ENCODE data around the gene KISS1. TPM values are rescaled to one million over a fixed set of nuclear protein-coding genes. Genes with fewer than 3 reads are reported as not detected.
"Not testable (repeated sequence)": the region's sequence is repeated elsewhere in the genome, so short reads cannot be mapped to it uniquely, and the experiment has no call there.

Gene KISS1
- not detected in 2 replicates for total RNA-seq

DNA sequence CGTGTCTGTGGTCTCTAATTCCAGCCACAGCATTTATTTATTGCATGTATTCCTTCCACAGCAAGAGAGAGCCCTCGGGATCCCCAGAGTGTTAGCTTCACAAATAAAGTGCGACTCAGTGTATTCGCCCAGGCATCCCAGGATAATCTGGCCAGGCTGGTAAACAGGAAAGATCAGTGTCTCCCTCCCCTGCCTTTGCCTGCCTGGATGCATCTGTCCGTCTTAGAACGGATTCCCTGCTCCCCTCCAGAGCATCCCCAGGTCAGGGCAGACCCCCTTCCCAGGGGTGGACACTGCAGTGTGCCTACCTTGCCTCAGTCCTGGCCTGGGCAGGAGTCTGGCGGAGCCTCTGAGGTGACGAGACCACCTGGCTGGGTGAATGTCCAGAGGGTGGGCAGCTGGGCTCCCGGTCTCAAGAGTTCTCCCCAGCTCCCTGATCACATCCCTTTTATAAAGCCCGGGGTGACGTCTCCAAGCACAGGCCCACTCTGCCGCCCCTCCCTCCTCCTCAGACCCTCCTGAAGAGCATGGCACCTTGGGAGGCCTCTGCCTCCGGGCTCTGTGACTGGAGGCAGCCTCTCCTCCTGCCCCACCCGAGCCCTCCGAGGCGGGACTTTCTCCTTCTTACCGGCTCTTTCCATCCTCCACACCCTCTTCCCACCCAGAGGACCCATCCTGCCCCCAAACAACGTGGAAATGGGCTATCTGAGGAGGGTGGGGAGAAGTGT is at the start of gene KISS1:
Gene KISS1 (minus strand): TSS at position 424 of the 728 bp plus-strand sequence. CDS start 3,615 bp downstream, outside the sequence.
- Mint-ChIP-seq H3K4me1 (ENCODE audit: low read depth) (no peaks in the 10 kb centered on the region), H3K4me3 (ENCODE audit: low read depth) (no peak within 1 kb of the TSS), H3K27ac (no peak within 1 kb of the TSS), H3K27me3 (ENCODE audit: low read depth) (peaks cover 12% of the 10 kb centered on the region), H3K36me3 (ENCODE audit: low read depth) (no peaks in the 10 kb centered on the region), H3K9me3 (no peaks in the 10 kb centered on the region)
- DNase-seq (ENCODE audit: low spot score): no peak
- intact Hi-C loops (cut with micrococcal nuclease): no loop called here

GRCh38 chr1:204242920-204243319 is 46.6 kb upstream of the KISS1 start:
- Mint-ChIP-seq H3K27ac (no peak overlapping the region), H3K36me3 (ENCODE audit: low read depth) (no peaks in the 10 kb centered on the region), H3K4me1 (ENCODE audit: low read depth) (no peaks in the 10 kb centered on the region), H3K4me3 (ENCODE audit: low read depth) (no peak overlapping the region), H3K9me3 (no peaks in the 10 kb centered on the region), H3K27me3 (ENCODE audit: low read depth) (no peaks in the 10 kb centered on the region)
- no peak for DNase-seq (ENCODE audit: low spot score)
- intact Hi-C loops (cut with micrococcal nuclease): no loop called here

DNA sequence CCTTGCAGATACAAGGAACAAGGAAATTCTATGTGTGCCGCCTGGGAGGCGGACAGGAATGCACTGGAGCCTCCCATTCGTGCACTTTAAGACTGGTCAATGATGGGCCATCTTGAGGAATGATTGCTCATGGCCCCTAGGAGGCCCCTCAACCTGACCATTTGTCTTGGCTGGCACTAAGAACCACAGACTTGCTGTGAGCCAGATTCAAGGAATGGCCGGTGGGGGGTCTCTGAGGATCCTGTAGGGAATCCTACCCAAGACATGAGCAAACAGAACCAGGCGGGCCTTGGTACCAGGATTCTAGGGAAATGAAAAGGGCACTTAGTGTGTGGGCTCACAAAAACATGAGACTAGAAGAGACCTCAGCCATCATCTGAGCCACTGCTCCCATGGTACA is 45.6 kb upstream of the KISS1 start:
- peaks cover 3% of the 10 kb centered on the region for H3K27me3 Mint-ChIP-seq (ENCODE audit: low read depth)
- H3K36me3 Mint-ChIP-seq (ENCODE audit: low read depth): no peaks in the 10 kb centered on the region
- H3K4me1 Mint-ChIP-seq (ENCODE audit: low read depth): no peaks in the 10 kb centered on the region
- H3K4me3 Mint-ChIP-seq (ENCODE audit: low read depth): no peak overlapping the region
- no peak overlapping the region for H3K27ac Mint-ChIP-seq
- intact Hi-C loops (cut with micrococcal nuclease): no loop called here
- no peaks in the 10 kb centered on the region for H3K9me3 Mint-ChIP-seq
- DNase-seq (ENCODE audit: low spot score): no peak

DNA sequence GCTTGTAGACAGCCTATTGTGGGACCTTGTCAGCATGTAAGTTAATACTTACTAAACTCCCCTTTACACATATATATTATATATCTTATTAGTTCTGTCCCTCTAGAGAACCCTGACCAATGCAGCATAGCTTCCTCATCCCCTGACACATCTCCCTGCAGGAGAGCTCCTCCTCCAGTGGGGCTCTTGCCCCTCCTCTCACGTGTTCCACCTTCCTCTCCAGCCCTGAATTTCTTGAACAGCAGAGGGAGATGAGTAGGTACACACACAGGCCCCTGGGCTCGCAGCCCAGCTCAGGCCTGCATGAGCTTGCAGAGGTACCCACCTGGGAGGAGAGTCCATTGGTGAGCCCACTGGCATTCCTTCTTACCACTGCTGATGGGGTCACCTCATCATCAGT is 44.8 kb upstream of the KISS1 start:
- H3K4me3 Mint-ChIP-seq (ENCODE audit: low read depth): no peak overlapping the region
- no peaks in the 10 kb centered on the region for H3K36me3 Mint-ChIP-seq (ENCODE audit: low read depth)
- DNase-seq (ENCODE audit: low spot score): no peak
- H3K27me3 Mint-ChIP-seq (ENCODE audit: low read depth): peaks cover 3% of the 10 kb centered on the region
- no peaks in the 10 kb centered on the region for H3K4me1 Mint-ChIP-seq (ENCODE audit: low read depth)
- no peaks in the 10 kb centered on the region for H3K9me3 Mint-ChIP-seq
- no peak overlapping the region for H3K27ac Mint-ChIP-seq
- intact Hi-C loops (cut with micrococcal nuclease): no loop called here

DNA sequence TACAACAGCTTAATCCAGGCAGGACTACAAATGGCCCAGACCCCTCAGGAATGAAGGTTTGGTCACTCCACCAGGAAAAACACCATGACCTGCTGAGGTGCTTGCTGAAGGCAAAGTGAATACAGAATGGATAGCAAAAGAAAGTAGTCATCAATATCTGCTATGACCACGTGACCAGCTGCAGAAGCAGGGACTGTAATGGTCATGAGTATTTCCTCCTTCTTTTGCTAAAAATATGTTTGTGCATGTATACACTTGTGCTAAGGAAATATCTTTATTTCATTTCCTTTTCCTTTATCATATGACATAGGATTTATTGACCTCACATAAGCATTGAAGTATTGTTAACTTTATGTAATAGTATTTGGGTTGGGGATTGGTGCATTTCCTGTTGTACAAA is 43.9 kb upstream of the KISS1 start:
- peaks cover 3% of the 10 kb centered on the region for H3K27me3 Mint-ChIP-seq (ENCODE audit: low read depth)
- H3K36me3 Mint-ChIP-seq (ENCODE audit: low read depth): no peaks in the 10 kb centered on the region
- DNase-seq (ENCODE audit: low spot score): no peak
- no peaks in the 10 kb centered on the region for H3K4me1 Mint-ChIP-seq (ENCODE audit: low read depth)
- intact Hi-C loops (cut with micrococcal nuclease): no loop called here
- no peak overlapping the region for H3K27ac Mint-ChIP-seq
- no peak overlapping the region for H3K4me3 Mint-ChIP-seq (ENCODE audit: low read depth)
- no peaks in the 10 kb centered on the region for H3K9me3 Mint-ChIP-seq

GRCh38 chr1:204239401-204239800 is 43.1 kb upstream of the KISS1 start:
- DNase-seq (ENCODE audit: low spot score); H3K4me3 Mint-ChIP-seq (ENCODE audit: low read depth); H3K9me3 Mint-ChIP-seq; H3K4me1 Mint-ChIP-seq (ENCODE audit: low read depth); H3K27me3 Mint-ChIP-seq (ENCODE audit: low read depth); H3K36me3 Mint-ChIP-seq (ENCODE audit: low read depth); intact Hi-C loops (cut with micrococcal nuclease); H3K27ac Mint-ChIP-seq: not testable (repeated sequence)

- H3K27ac Mint-ChIP-seq; H3K27me3 Mint-ChIP-seq (ENCODE audit: low read depth); DNase-seq (ENCODE audit: low spot score); H3K4me1 Mint-ChIP-seq (ENCODE audit: low read depth); H3K4me3 Mint-ChIP-seq (ENCODE audit: low read depth); H3K36me3 Mint-ChIP-seq (ENCODE audit: low read depth); intact Hi-C loops (cut with micrococcal nuclease); H3K9me3 Mint-ChIP-seq: not testable (repeated sequence)
Measured at GRCh38 chr1:204238520-204238919, 42.2 kb upstream of the KISS1 start.

- H3K27ac Mint-ChIP-seq; H3K4me3 Mint-ChIP-seq (ENCODE audit: low read depth); DNase-seq (ENCODE audit: low spot score); intact Hi-C loops (cut with micrococcal nuclease); H3K4me1 Mint-ChIP-seq (ENCODE audit: low read depth); H3K36me3 Mint-ChIP-seq (ENCODE audit: low read depth); H3K27me3 Mint-ChIP-seq (ENCODE audit: low read depth); H3K9me3 Mint-ChIP-seq: not testable (repeated sequence)
Measured at GRCh38 chr1:204237515-204237914, 41.2 kb upstream of the KISS1 start.

DNA sequence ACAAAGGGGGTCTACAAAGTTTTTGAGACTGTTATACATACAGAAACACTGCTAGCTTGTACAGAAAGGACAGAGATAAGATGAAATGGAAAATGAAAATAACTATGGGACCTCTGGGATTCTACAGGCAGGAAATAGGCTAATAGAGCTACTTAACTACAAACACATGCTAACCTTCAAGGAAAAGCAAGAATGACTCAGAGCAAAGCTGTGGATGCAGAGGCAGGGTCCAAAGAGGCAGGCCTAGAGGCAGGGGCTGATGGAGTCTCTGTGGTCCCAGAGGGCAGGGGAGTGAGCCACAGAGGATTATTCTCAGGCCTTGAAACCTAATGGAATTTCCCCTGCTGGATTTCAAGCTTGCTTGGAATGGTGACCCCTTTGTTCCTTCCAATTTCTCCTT is 36.2 kb upstream of the KISS1 start:
- Mint-ChIP-seq H3K4me3 (ENCODE audit: low read depth) (no peak overlapping the region), H3K27ac (no peak overlapping the region), H3K27me3 (ENCODE audit: low read depth) (peaks cover 5% of the 10 kb centered on the region), H3K4me1 (ENCODE audit: low read depth) (no peaks in the 10 kb centered on the region), H3K9me3 (no peaks in the 10 kb centered on the region), H3K36me3 (ENCODE audit: low read depth) (no peaks in the 10 kb centered on the region)
- DNase-seq (ENCODE audit: low spot score): no peak
- intact Hi-C loops (cut with micrococcal nuclease): no loop called here

DNA sequence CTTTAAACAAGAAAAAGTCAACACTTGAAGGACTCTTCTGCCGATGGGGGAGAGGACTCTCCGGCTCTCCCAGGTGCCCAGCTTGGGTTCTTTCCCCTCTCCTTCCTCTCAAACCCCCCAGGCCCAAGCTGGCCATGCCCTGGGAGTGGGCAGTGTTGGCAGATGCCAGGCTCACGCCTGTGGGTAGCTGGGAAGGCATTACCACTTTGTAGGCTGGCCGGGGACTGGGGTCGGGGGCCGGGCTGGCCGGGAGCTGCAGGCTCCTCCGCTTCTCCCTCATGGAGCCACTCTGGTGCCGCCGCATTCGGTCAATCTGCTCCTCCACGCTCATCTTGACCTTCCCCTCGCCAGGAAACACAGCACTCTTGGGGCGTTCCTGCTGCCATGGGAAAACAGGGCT is 33.9 kb upstream of the KISS1 start:
- Mint-ChIP-seq H3K4me1 (ENCODE audit: low read depth) (no peaks in the 10 kb centered on the region), H3K4me3 (ENCODE audit: low read depth) (no peak overlapping the region), H3K36me3 (ENCODE audit: low read depth) (no peaks in the 10 kb centered on the region), H3K9me3 (no peaks in the 10 kb centered on the region), H3K27ac (no peak overlapping the region), H3K27me3 (ENCODE audit: low read depth) (peaks cover 4% of the 10 kb centered on the region)
- intact Hi-C loops (cut with micrococcal nuclease): no loop called here
- no peak for DNase-seq (ENCODE audit: low spot score)

DNA sequence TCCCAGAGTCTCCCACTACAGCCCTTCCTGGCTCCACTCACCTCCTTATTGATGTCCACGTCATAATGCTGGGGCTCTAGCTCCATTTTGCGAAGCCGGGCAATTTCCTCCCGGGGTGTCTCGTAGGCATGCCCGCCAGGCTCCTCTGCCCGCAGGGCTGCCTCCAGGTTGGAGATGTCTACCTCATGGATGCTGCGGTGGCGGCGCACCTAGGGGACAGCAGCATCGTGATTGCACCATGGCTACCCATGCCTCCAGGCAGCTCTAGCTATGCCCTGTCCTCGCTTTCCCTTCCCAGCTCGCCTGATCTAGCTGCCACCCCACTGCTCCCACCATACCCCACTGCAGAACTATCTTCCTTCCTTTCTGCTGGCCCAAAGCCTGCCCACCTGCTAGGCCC is 32.6 kb upstream of the KISS1 start:
- Mint-ChIP-seq H3K27me3 (ENCODE audit: low read depth) (peaks cover 3% of the 10 kb centered on the region), H3K27ac (no peak overlapping the region), H3K36me3 (ENCODE audit: low read depth) (no peaks in the 10 kb centered on the region), H3K4me1 (ENCODE audit: low read depth) (no peaks in the 10 kb centered on the region), H3K9me3 (no peaks in the 10 kb centered on the region), H3K4me3 (ENCODE audit: low read depth) (no peak overlapping the region)
- intact Hi-C loops (cut with micrococcal nuclease): no loop called here
- no peak for DNase-seq (ENCODE audit: low spot score)

DNA sequence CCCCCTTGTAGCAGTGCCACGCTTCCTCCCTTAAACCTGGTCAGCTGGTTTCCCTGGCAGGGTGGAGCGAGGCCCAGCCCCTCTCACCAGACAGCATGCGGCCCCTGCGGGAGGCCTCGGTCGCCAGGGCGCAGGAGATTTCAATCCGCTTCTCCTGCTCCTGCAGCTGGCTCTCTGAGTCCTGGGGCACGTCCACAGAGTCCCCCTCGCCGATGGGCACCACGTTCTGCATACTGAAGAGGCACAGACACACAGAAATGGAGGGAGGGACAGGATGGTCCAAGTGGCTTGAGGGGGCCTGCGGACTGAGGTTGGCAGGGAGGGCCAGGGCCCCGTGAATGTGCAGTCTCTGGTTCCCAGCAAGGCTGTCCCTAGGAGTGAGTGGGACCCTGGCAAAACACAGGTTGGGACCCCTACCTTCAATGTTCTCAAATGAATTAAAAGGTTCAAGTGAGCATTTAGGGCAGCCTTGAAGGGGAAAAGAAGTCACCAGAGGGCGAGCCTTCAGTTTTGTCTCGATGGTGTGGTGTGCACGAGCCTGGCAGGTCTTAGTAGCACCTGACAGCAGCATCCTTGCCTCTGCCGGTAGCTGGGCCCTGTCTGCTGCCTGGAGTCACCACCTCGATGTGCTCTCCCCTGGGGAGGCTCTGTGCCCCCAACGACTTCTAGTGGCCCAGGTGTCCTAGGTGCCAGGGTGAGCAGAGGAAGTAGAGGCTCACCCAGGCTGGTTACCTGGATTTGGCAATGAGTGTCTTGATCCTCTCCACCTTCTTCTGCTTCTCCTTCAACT is 31.9 kb upstream of the KISS1 start:
- Mint-ChIP-seq H3K4me1 (ENCODE audit: low read depth) (no peaks in the 10 kb centered on the region), H3K4me3 (ENCODE audit: low read depth) (no peak overlapping the region), H3K27ac (no peak overlapping the region), H3K27me3 (ENCODE audit: low read depth) (peaks cover 3% of the 10 kb centered on the region), H3K36me3 (ENCODE audit: low read depth) (no peaks in the 10 kb centered on the region), H3K9me3 (no peaks in the 10 kb centered on the region)
- DNase-seq (ENCODE audit: low spot score): no peak
- intact Hi-C loops (cut with micrococcal nuclease): no loop called here

- Mint-ChIP-seq H3K27me3 (ENCODE audit: low read depth) (peaks cover 3% of the 10 kb centered on the region), H3K27ac (no peak overlapping the region), H3K4me1 (ENCODE audit: low read depth) (no peaks in the 10 kb centered on the region), H3K4me3 (ENCODE audit: low read depth) (no peak overlapping the region), H3K36me3 (ENCODE audit: low read depth) (no peaks in the 10 kb centered on the region), H3K9me3 (no peaks in the 10 kb centered on the region)
- no peak for DNase-seq (ENCODE audit: low spot score)
- intact Hi-C loops (cut with micrococcal nuclease): no loop called here
Measured at GRCh38 chr1:204227351-204227750, 31.1 kb upstream of the KISS1 start.

Data from activated T-helper 2 cell treated with anti-CD3 and anti-CD28 coated beads, Interferon-gamma antibody, Interleukin-2, Interleukin-4, amounts not matched to agents 10 μg/mL and 5 μg/mL and 100 μg/mL, durations not matched to agents 14 hours and 24 hours and 36 hours (primary cell).